HG03139 (cell line): ENCODE data around the gene HOXD11.

Experiments
- ATAC-seq: cut with Tn5 transposase; IDR thresholded peaks from one replicate; pipeline ENCODE4 v1.9.1; 2021; ENCODE audit not compliant: unreplicated experiment

Gene HOXD11

DNA sequence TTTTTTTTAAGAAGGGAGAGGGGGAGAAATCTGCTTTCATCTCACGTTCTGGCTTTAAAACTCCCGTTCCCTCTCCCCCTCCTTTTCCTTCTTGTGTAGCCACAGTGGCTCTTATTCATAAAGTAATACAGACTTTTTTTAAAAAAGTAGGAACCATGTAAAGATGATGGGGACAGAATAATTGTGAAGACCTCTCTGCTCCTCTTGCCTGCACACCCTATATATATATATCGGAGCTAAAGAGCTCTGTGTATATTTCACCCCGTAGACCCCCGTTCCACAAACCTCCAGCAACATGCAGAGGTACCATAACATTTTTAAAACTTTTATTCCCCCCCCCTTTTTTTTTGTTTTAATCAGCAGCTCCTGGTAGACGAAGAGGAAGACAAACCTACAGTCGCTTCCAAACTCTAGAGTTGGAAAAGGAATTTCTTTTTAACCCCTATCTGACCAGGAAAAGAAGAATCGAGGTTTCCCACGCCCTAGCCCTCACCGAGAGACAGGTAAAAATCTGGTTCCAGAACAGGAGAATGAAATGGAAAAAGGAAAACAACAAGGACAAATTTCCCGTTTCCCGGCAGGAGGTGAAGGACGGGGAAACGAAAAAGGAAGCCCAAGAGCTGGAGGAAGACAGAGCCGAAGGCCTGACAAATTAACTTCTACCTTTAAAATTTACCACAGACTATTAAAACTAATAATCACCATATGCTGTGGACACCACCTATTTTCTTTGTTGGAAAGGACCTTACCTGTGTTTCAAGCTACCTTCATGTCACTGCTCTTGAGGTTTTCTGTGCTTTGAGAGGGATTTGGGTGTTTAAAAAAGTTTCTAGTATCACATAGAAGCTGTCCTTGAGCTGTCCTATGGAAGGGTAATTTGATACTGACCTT is 24.1 kb downstream of the HOXD11 start:
- no peak for ATAC-seq

DNA sequence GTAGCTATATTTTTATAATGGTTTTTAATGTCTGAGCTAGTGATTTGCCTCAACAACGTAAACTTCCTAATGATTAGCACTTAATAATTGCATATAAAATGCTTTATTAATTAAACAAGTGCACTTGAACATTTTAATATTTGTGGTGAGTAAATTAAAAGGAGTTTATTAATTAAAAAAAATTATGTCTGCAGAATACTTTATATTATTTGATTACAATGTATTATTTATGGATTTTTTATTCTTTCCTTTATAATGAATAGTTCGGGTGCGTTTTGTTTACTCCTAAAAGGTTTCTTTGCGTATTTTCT is 24.7 kb downstream of the HOXD11 start:
- ATAC-seq = no peak

DNA sequence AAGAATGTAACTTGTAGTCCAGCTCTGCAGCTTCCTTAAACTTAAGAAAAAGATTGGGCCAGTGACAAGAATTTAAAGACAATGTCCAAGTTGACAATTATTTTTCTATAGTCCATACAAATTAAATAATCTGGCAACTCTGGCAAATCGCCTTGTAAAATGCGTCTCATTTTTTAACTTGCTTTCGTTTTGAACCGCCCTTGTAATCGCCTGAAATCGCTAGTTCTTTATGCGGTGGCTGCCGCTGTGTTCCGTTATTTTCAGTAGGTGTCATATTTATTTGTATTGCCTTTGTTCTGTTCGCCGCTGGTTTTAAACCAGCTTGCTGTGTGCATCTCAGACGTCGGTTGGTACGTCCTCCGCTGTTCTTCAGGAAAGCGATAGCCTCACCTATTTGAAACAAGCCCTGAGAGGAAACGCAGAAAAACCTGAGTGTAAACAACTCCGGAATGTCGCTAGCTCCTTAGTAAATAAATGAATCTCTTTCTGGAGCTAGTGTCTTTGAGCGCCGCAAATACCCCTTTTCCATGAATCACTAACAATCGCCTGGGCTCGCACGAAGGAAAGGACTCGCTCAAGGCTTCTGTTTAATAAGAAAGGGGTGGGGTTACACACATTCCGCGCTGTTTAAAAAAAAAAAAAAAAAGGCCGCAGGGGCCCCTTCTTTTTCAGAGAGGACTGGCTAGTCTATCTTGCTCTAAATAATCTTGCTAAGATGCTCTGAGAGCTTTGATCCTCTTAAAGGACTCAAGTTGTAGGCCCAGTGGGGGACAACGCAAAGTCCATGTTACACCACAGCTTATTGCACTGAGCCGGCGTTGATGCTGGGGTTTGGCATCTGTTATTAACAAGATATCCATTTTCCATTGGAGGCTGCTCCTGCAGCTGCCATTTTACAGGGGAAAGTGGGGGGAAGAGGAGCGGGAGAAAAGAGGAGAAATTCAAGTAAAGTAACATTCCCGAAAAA is 25.4 kb downstream of the HOXD11 start:
- ATAC-seq = no peak

DNA sequence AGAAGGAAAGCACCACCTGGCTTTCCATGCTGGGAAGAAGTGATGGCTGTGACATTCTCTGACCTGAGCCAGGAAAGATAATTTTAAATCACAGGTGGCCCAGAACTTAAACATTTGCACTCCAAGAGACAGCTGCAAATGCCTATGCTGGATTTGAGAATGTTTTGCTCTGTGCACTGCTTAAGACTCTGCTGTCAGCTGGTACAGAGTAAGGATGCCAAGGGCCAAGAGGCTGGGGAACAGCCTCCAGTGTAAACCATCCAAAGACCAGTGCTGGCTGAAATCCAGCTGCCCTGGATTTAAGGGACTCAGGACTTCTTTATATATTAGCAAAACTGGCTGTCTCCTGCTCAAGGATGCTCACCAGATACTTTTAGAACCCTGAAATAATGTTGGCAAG is 26.3 kb downstream of the HOXD11 start:
- no peak for ATAC-seq

DNA sequence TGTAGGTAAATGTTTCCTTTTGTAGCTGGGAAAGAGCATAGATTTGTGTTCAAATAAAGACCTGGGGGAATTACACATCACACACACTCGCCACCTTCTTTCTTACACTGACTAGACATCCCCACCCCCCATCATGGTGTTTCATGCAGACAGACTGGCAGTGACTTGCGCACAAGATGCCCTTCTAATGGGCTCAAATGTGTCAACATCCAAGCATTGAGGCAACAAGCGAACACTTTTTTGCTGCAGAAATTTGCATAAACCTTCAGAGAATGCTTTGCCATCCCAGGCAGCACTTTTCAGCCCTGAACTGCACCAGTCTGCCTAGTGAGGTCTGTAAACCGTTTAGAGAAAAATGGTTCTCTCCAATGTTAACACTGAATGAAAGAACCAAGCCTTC is 27.0 kb downstream of the HOXD11 start:
- no peak for ATAC-seq

DNA sequence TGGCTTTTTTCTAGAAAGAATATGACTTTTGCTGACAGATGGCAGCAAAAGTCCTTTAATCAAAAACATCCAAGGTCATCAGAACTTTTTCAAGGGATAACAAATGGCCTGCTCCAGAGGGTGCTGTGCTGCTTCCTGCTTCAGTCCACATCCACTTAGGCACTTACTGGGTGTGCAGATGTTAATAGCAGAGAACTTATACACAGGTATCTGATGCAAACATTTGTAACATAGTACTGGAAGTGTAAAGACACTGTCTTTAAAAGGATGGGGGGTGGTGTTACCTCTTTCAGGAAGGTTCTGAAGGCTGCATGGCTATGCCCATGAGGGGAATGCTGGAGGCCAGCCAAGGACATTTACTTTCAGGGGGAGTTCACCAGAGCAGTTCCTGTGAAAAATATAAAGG is 28.0 kb downstream of the HOXD11 start:
- ATAC-seq = no peak

DNA sequence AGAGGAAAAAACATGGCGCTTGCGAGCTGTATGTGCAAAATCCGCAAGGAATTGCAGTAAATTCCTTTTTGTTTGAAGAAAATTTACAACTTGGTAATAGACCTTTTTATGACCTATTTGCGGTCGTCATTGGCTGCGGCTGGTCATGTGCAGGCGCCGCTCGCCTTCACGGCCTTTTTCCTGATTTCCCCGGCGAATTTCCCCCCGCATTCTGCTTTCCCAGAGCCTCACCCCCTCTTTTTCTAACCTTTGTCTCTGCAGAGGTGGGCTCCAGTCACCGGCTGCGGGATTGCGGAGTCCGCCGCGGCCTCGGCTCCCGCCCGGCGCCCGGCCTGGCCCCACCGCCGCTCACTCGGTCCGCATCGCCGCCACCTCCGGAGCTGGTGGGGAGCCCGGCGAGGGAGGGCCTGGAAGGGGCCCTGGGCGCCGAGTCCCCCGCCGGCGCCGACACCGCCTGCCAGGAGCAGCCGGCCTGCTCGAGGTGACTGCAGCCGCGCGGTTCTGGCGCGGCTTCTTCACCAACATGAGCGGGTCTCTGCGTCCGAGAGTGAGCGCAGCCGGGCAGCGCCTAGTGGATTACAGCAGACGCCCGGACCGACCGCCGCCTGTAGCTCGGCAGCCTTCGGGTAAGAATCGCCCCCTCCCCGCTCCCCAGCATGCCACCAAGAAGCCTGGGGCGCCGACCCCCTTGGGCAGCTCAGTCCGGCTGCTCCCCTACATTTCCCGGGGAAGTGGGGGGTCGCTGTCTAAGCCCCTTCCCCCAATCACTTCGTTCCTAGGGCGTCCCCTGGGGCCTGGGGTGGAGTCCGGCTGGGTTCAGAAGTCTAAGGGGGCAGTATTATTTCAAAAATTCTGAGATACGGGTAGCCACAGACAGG is 29.5 kb downstream of the HOXD11 start:
- no peak for ATAC-seq

DNA sequence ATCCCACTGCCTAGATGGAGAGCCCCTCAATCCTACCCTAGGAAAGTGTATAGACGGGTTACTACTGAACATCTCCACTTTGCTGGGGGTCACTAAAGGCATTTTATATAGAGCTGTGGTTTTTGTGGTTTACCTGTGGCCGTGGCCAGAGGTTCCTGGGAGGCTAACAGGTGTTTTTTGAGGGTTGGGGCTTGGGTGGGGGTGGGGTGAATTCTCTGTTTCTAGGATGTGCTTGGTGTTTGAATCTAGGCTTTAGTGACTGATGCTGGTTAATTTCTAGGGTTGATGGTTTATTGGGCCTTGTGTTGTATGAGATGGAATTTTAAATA is 30.1 kb downstream of the HOXD11 start:
- ATAC-seq = no peak

DNA sequence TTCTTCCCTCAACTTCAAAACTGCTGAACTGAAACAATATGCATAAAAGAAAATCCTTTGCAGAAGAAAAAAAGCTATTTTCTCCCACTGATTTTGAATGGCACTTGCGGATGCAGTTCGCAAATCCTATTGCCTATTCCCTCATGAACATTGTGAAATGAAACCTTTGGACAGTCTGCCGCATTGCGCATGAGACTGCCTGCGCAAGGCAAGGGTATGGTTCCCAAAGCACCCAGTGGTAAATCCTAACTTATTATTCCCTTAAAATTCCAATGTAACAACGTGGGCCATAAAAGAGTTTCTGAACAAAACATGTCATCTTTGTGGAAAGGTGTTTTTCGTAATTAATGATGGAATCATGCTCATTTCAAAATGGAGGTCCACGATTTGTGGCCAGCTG is 30.8 kb downstream of the HOXD11 start:
- ATAC-seq = no peak

DNA sequence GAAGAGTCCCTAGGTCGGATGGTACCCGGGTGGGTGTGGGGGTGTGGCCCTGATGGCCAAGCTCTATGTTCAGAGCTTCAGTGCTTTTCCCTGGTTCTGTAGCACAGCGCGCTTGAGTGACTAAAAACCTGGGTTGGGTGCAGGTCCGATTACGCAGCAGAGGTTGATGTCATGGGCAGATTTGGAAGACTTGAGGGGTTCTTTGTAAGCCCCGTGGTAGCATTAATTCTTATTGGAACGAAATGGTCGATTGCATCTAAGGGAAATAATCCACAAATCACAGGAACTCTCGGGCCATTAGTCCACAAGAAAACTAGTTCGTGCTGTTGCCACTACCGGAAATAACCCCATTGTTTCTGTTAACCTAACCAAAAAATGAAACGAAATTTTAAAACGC is 31.4 kb downstream of the HOXD11 start:
- no peak for ATAC-seq

DNA sequence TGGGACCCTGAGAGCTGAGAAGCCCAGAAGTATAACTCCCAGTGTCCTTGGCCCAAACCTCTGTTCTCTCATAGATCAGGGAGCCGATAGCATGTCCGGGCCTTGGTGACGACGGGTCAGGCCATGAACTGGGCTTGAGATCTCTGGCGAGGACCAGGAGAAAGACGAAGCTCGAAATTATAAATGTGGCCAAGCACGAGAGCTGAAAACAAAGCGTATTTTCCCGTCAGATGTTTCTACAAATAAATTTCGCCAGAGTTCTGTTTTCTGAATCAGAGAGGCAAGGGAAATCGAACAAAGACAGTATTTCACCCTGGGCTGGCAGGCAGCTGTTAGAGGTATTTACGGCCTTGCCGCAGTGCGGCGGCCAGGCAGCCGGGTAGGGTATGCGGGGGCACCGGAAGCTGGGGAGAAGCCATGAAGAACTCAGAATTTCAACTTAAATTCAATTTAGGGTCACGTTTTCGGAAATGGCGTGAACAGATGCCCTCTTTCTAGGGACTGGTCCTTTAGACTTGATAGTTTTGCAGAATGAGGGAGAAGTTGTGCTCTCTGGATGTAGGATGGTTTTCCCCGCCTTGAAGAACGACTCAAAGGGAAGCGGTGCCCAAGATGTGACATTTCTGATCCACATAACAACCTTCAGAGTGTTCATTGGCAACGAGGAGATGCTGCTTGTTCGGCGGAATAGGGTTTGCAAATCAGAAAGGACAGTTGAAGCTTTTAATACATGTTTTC is 32.0 kb downstream of the HOXD11 start:
- no peak for ATAC-seq

DNA sequence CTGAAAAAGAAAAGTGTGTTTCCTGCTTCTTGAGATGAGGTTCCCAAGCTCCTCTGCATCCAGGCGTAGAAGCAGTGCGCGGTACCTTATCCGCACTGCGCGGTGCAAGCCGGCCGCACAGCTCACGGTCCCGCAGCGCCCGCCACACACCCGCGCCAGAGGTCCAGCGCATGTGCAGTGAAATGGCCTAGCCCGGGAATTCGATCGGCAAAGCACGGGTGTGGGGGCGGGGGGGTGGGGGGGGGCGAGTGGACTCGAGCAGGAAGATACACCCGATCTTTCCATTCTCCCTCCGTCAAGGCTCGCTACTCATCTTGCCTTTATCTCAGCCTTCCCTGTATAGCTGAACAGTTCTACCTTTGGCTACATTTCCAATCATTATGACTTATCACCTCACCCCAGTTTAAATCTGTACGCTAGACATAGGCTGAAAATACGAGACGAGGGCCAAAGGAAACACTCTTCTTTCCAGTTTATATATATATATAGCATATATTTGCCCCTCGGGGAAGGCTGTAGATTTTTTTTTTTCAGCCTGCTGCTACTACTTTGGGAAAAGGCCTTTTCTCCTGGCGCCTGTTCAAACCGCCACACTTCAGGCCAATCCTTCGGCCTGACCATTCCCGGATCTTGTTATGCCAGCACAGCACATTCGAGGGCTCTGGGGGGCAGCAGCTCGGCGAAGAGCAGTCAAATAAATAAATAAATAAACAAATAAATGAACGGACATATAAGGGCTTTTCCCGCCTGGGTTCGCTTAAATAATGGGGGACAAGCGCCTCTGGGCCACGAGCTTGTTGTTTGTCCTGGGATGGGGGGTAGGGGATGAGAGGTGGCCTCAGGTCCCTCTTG is 32.8 kb downstream of the HOXD11 start:
- no peak for ATAC-seq

DNA sequence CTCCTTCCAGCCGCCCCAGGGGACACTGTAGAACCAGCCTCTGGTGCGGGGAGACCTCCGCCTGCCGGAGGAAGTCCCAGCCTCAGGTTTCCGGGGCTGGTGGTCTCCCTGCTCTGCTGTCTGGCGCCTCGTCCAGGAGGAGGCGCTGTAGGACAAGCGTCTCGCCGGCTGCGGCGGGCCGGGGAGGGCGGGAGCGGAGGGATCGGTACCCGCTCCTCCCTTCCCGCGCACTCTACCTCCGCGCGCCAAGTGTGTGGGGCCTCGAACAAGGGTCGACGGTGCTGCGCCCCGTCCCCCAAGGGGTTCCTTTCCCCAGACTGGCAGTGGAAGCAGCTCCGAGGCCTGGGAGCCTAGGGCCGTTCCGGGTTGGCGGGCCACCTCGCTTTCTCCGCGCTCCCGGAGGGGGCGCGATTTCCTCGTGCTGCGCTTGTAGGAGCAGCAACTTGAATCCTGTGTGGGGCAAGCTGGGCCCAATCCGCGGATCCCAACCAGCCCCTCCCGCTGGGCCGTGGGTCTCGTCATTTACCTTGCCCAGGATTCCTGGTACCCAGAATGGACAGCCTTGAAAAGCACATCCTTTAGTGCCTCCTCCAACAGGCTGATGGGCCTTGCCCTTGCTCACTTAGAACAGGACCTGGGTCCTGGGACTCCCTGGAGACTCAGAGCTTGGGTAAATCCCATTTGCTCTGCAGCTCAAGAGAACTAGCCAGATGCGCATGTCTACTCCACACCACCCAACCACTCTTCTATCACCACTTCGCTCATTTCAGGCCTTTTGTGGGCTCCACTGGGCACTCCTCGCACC is 33.6 kb downstream of the HOXD11 start:
- peak; percentile 89 for ATAC-seq

DNA sequence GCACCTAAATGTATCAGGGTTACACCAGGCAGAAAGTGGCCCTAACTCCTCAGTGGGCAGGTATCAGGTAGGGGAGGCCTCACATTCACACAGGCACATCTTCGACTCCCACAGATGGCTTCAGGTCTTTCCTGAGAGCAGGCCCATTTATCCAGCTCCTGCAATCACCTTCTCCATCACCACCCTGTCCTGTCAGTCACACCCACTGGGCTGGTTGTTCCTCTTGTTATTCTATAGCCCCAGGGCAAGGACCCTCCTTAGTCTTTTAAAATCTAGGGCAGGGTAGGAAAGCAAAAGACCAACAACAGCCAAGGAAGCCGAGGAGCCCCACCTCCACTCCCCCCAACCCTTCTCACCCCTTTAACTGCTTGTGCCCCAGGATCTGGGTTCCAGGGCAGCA is 35.2 kb downstream of the HOXD11 start:
- ATAC-seq = no peak

DNA sequence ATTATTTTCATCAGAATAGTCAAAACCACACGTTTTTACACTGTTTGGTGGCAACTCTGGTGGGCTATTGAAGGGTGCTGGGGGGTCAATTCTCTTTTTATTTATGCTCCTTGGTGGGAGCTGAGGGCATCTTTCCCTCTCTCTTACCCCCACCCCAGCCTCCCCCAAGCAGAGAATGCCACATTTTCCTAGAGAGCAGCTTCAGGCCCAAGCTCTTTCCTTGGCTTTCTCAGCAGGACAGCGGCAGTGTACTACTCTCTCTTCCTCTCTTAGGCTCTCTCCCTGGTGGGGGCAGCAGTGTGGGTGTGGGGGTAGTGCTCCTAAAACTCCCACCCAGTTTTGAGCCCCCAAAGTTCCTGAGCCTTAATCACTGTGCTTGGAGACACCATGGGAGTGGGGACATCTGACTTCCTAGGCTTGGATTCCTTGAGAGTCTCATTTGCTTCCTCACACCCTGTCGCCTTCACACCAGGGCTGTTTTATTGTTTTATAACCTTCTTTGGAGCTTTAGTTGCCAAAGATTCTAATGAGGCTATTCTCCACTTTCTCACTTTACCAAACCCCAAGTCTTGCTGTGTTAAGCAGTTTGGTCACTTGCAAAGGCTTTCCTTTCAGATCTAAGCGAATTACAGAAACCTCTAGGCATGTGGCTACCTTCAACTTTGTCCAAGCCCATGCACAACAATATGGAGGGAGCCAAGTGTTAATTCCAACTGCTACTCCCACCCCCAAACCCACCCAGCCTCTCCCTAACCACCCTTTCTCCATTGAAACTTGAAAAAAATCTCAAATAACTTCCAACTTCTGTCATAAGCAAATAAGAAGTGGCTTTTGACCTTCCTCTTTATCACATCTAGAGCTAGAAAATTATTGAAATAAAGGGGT is 38.2 kb downstream of the HOXD11 start:
- no peak for ATAC-seq

DNA sequence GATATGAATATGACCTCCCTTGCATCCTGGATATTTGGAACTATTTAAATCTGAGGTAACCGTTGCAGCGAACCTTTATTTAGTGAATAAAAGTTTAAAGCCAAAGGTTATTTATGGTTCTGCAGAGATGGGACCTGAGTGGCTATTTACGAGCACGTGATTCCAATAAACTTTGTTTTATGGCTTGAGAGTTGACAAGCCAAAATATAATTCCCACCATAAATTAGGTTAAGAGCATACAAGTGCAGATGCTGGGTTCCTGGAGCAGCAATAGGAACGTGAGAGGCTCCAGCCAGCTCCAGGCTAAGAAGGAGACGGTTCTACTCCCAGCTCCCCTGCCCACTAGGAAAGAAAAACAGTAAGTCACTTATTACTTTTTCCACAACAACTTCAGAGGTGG is 39.0 kb downstream of the HOXD11 start:
- ATAC-seq = no peak

DNA sequence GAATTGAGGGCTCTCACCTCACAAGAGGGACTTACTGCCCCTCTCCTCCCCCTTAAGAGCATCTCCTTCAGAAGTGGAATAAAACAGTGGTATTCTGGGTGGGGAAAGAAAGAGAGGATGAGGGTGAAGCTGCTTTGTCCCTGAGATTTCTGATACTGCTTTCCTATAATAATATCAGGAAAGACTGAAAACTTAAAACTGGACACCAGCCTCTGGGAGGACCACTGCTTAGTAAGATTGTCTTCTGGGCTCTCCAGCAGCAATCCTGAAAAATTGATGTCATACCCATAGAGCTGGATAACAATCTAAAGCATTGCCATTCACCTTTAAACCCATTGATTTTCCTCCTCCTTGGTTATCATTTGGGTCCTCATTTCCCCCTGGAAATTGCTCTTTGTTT is 39.6 kb downstream of the HOXD11 start:
- ATAC-seq = no peak
